Activated CD4-positive, alpha-beta T cell treated with anti-CD3 and anti-CD28 coated beads, Interleukin-2, amount 10 ng/mL, durations not matched to agents 24 days and 14 days (primary cell): ENCODE results near the gene NT5C1B. TPM values are rescaled to one million over a fixed set of nuclear protein-coding genes. Genes with fewer than 3 reads are reported as not detected.

Experiments
- DNase-seq: peaks from one replicate; pipeline ENCODE4 v3.0.0; 2022
- H3K27ac Mint-ChIP-seq: one replicate; pipeline ENCODE4 v1.8.0; 2022; ENCODE audit warnings: mild to moderate bottlenecking, mixed read lengths
- H3K27me3 Mint-ChIP-seq: one replicate; pipeline ENCODE4 v1.8.0; 2022; ENCODE audit warnings: mixed read lengths
- H3K36me3 Mint-ChIP-seq: one replicate; pipeline ENCODE4 v1.8.0; 2022; ENCODE audit warnings: low read depth, mild to moderate bottlenecking, mixed read lengths
- H3K4me1 Mint-ChIP-seq: one replicate; pipeline ENCODE4 v1.8.0; 2021; ENCODE audit warnings: mixed read lengths
- H3K4me3 Mint-ChIP-seq: one replicate; pipeline ENCODE4 v1.8.0; 2022; ENCODE audit warnings: mild to moderate bottlenecking, moderate library complexity, mixed read lengths
- H3K9me3 Mint-ChIP-seq: one replicate; pipeline ENCODE4 v1.8.0; 2021; ENCODE audit warnings: mixed read lengths
- intact Hi-C: fragments of 100-400 bp; cut with micrococcal nuclease; formaldehyde crosslinking; loops from one replicate; pipeline ENCODE4 v1.15.1; 2023
- total RNA-seq: library from RNA; stranded (reverse); gene quantifications from 2 replicates; pipeline ENCODE4 v1.2.3, GENCODE V29; 2022

Gene NT5C1B
- total RNA-seq, 1 donor from 2014 or later: not detected

DNA sequence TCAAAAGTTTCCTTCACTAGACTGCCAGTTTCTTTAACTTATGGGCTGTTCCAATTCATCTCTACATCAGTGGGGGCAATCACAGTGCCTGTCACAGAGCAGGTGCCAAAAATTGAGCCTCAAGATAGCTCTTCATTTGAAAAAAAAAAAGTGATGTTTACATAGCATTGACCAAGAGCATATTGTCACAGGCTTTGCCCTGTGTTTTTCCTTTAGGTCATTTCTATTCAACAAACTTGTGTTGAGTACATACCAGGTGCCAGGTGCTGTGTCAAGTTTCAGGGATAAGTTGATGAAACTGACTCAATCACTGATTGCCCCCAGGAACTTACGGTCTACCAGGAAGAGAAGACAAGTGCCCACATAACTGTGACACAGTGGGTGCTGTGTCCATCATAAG lies 22.2 kb upstream of the NT5C1B start:
- Mint-ChIP-seq H3K36me3 (no peaks in the 10 kb centered on the region), H3K4me3 (no peak overlapping the region), H3K27ac (no peak overlapping the region), H3K27me3 (no peaks in the 10 kb centered on the region), H3K4me1 (no peaks in the 10 kb centered on the region), H3K9me3 (peaks cover 5% of the 10 kb centered on the region)
- no peak for DNase-seq
- intact Hi-C loops: no loop called here

DNA sequence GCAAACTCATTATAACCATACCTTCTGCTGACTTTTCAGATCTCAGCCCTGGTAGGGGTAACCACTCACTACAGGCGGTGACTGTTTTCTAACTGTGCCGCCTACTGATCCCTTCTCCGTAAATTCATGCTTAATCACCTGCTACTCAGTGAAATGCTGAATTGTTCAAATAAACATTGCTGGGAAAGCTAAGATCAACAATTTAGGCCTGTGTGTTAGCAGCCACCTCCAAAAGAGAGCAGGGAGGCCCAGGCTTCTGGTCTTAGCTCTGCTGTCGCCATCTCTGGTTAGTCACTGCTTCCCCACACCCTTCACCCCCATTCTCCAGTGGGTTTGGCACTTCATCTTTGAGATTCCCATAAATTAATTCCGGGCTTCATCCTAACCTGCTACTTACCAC lies 21.8 kb upstream of the NT5C1B start:
- Mint-ChIP-seq H3K9me3 (peaks cover 5% of the 10 kb centered on the region), H3K27me3 (no peaks in the 10 kb centered on the region), H3K4me3 (no peak overlapping the region), H3K36me3 (no peaks in the 10 kb centered on the region), H3K4me1 (no peaks in the 10 kb centered on the region), H3K27ac (no peak overlapping the region)
- intact Hi-C loops: no loop called here
- DNase-seq: no peak

DNA sequence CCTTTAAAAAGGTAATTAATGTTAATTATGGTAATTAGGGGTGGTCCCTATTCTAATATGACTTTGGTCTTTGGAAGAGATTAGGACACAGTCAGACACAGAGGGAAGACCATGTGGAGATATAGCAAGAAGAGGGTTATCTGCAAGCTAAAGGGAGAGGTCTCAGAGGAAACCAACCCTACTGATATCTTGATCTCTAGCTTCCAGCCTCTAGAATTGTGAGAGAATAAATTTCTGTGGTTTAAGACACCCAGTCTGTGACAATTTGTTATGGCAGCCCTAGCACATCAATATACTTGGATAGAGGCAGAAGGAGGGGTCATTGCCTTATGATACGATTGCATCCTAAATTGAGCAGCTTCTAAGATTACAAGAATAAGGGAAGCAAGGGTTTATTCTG lies 21.3 kb upstream of the NT5C1B start:
- no peak for DNase-seq
- H3K27me3 Mint-ChIP-seq: no peaks in the 10 kb centered on the region
- intact Hi-C loops: no loop called here
- peaks cover 1% of the 10 kb centered on the region for H3K4me1 Mint-ChIP-seq
- H3K4me3 Mint-ChIP-seq: no peak overlapping the region
- no peak overlapping the region for H3K27ac Mint-ChIP-seq
- H3K36me3 Mint-ChIP-seq: no peaks in the 10 kb centered on the region
- H3K9me3 Mint-ChIP-seq: peaks cover 3% of the 10 kb centered on the region

DNA sequence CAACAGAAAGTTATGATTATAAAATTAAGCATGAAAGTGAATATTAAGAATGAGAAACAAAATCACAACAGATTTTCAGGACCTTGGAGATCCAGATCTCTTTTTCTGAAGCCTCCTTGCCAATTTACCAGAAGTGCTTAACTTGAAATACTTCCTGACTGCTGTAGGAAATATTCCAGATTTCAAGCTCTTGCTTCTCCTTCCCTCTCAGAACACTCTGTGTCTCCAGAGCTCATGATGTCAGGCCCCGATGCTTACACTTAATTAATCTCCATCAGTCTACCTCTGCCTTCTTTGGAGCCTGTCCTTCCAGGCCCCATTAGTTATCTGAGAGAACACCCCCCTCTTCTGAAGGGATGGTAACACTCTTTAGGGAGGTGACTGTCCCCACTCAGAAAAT lies 20.7 kb upstream of the NT5C1B start:
- DNase-seq: no peak
- peaks cover 4% of the 10 kb centered on the region for H3K4me1 Mint-ChIP-seq
- no peaks in the 10 kb centered on the region for H3K36me3 Mint-ChIP-seq
- H3K9me3 Mint-ChIP-seq: no peaks in the 10 kb centered on the region
- H3K27me3 Mint-ChIP-seq: no peaks in the 10 kb centered on the region
- H3K27ac Mint-ChIP-seq: no peak overlapping the region
- intact Hi-C loops: no loop called here
- H3K4me3 Mint-ChIP-seq: no peak overlapping the region

DNA sequence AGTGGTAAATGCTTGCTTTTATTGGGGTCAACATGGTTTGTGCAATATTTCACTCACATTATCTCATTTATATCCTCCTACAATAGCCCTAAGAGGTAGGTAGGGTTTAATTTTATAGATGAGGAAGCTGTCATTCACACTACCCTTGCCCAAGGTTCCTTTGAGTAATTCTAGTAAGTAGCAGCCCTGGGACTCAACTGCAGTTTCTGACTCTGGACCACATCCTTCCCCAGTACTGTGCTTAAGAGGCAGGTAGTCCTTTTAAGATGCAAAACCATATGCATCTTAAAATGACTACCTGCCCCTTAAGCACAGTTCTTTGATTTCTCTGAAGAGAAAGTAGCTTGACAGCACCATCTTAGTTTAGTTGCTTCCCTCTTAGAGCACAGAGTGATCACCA lies 15.7 kb upstream of the NT5C1B start:
- H3K4me1 Mint-ChIP-seq: peaks cover 4% of the 10 kb centered on the region
- intact Hi-C loops: no loop called here
- peak; percentile 72 for DNase-seq
- H3K27ac Mint-ChIP-seq: peak overlapping the region; percentile 52
- H3K4me3 Mint-ChIP-seq: peak overlapping the region; percentile 16
- H3K27me3 Mint-ChIP-seq: no peaks in the 10 kb centered on the region
- H3K36me3 Mint-ChIP-seq: no peaks in the 10 kb centered on the region
- no peaks in the 10 kb centered on the region for H3K9me3 Mint-ChIP-seq

DNA sequence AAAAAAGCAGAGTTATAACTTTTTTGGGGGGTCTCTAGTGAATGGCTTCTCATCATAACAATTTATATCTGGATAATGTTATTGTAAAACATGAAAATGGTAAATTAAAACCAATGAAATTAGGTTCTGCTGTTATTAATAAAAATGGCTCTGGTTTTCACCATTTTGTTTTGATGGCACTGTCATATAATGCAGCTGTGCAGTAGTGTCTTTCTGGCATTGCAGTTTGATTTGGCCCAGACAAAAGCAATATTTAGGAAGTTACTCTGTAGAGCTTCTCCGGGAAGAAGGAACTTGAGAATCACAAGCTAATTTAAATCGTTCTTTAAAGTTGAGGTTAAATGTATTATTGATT lies 15.1 kb upstream of the NT5C1B start:
- no peak for DNase-seq
- Mint-ChIP-seq H3K27ac (no peak overlapping the region), H3K4me3 (no peak overlapping the region), H3K36me3 (no peaks in the 10 kb centered on the region), H3K4me1 (peaks cover 4% of the 10 kb centered on the region), H3K9me3 (no peaks in the 10 kb centered on the region), H3K27me3 (no peaks in the 10 kb centered on the region)
- intact Hi-C loops: no loop called here

DNA sequence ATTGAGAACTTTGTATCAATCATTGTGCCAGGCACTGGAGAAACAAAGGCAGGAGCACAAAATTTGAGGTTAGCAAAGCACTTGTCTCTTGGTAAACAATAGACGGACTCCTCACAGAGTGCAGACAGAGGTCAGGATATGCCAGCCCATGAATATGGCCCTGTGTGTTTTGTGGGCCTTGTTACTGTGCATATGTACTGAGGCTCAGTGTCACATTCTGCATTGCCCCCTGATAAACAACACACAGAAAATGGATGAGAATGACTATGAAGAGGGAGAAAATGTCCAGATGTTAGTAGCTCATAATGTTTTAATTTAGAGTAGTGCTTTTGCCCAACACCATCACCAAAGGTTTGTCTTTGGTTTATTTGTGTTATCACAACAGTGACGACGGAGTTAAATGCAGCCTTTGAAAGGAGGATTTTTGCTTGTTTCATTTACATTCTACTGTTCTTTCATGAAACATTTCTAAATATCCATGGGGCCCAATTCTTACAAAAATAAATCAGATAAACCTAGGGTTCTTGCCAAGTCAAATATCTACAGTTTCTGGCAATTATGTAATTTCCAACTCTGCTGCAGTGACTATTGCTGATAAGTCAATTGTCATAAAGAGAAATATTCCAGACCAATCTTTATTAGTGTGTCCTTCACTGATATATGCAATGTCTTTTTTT lies 14.6 kb upstream of the NT5C1B start:
- H3K36me3 Mint-ChIP-seq: no peaks in the 10 kb centered on the region
- DNase-seq: no peak
- intact Hi-C loops: no loop called here
- no peak overlapping the region for H3K27ac Mint-ChIP-seq
- peaks cover 4% of the 10 kb centered on the region for H3K4me1 Mint-ChIP-seq
- H3K27me3 Mint-ChIP-seq: no peaks in the 10 kb centered on the region
- no peaks in the 10 kb centered on the region for H3K9me3 Mint-ChIP-seq
- H3K4me3 Mint-ChIP-seq: no peak overlapping the region

DNA sequence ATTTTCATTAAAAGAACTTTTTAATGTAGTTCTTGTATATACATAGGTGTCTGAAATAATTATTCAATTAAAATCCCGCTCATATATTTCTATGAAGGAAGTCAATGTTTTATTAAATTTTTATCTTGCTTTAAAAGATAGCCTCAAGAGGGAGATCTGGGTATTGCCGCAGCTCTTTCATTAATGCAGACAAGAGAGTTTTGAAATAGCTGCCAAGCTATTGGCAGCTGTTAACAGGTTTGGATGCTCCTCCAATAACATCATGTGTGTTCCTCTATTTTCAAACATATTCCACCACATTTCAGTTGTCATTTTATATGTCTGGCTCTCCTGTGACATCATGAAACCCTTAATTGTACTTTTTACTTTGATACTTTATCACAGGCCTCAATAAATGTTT lies 12.9 kb upstream of the NT5C1B start:
- Mint-ChIP-seq H3K9me3 (no peaks in the 10 kb centered on the region), H3K36me3 (no peaks in the 10 kb centered on the region), H3K27ac (no peak overlapping the region), H3K4me1 (peaks cover 4% of the 10 kb centered on the region), H3K4me3 (no peak overlapping the region), H3K27me3 (no peaks in the 10 kb centered on the region)
- DNase-seq: no peak
- intact Hi-C loops: no loop called here

DNA sequence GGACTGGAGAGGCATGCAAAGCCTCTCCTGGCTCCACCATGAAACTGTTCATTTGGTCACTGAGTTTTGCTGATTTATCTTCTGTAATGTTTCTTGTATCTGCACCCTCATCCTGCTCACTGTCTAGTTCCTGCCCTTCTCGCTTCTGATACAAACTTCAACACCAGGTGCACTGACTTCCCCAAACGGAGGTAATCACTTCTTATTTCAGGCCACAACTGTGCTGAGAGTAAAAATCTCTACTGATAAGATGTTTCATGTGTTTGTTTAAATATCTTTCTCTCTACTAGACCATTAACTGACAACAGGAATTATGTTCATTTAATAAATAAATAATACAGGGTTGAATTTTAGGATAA lies 10.9 kb upstream of the NT5C1B start:
- Mint-ChIP-seq H3K27ac (no peak overlapping the region), H3K4me3 (no peak overlapping the region), H3K9me3 (peaks cover under 1% of the 10 kb centered on the region), H3K27me3 (no peaks in the 10 kb centered on the region), H3K36me3 (no peaks in the 10 kb centered on the region), H3K4me1 (peaks cover under 1% of the 10 kb centered on the region)
- DNase-seq: no peak
- intact Hi-C loops: no loop called here

DNA sequence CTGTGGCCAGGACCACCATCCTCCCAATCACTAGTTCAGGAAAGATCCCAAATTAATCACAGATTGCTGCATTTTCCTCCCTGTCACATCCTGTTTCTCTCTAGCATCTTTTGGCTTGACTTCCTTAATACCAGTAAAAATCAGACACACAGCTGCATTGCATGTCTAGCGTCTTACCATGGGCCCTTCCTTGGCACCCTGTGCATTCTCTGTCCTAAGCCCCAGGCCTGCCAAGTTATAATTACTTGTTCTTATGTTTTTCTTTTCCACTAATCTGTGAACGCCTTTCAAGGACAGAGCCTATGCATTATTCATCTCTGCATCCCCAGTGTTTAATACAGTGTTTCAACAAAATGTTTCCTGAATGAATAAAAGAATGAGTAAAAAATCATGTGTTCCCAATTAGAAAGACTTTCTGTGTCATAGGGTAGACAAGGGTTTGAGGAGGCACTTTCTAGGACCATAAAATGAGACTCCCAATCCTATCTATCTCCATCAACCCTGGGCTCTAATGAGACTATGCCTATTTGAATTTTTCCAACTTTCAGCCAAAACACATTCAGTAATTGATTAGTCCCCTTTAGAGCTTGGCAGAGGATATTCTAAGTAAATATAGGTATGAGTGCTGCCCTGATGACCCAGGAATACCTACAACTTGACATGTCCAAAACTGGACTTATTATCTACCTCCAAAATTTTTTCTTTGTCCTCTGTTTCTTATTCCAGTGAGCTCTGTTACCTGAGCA lies 10.3 kb upstream of the NT5C1B start:
- Mint-ChIP-seq H3K27ac (no peak overlapping the region), H3K27me3 (no peaks in the 10 kb centered on the region), H3K4me3 (no peak overlapping the region), H3K9me3 (peaks cover 5% of the 10 kb centered on the region), H3K4me1 (no peaks in the 10 kb centered on the region), H3K36me3 (no peaks in the 10 kb centered on the region)
- intact Hi-C loops: no loop called here
- DNase-seq: no peak

DNA sequence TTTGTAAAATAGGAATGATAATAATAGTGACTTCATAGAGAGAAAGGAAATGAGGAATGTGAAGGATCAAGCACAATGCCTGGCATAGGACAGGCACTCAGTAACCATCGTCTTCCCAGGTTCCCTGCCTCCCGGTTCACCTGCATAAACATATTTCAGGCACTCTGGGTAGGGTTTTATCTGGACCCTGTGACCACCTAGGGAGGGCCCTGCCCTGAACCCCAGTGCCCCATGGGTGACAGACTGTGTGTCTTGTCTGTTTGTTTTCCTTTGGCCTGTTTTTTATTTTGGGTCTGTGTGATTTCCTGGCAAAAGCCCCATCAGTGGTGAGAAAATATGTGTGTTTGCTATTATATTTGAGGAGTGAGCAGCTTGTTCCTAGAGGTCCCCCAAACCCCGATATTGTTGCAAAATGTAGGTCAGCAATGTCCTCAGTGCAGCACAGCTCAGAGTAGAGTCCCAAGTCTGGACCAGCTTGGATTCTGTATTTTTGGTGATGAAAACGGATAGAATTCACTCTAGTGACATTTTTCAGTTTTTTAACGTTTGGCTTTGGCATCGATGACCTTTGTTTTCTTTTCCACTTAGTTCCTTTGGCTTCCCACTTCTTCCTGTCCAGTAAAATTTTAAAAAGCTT lies 9.6 kb upstream of the NT5C1B start:
- Mint-ChIP-seq H3K36me3 (peaks cover under 1% of the 10 kb centered on the region), H3K4me1 (no peaks in the 10 kb centered on the region), H3K27ac (no peak overlapping the region), H3K9me3 (peaks cover 5% of the 10 kb centered on the region), H3K4me3 (no peak overlapping the region), H3K27me3 (no peaks in the 10 kb centered on the region)
- DNase-seq: no peak
- intact Hi-C loops: no loop called here

DNA sequence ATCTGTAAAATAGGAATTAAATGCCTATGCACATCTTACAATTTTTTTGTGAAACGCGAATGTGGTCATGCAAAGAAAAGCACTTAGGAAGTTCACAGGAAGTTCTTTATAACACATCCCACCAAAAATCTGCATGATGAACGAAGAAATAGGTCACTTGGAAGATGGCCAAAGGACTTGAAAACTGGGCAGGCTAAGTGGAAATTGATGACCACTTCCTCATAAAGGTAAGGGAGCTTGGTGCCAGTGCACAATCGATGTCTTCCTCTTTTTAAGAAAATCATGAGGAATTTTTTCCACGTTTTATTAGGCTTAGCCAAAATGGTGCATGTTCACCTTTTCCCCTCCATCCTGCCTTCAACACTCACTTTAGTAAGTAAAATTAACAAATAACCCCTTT lies 8.2 kb upstream of the NT5C1B start:
- Mint-ChIP-seq H3K9me3 (peaks cover 5% of the 10 kb centered on the region), H3K27me3 (no peaks in the 10 kb centered on the region), H3K27ac (no peak overlapping the region), H3K4me3 (no peak overlapping the region), H3K4me1 (no peaks in the 10 kb centered on the region), H3K36me3 (peaks cover 3% of the 10 kb centered on the region)
- no peak for DNase-seq
- intact Hi-C loops: no loop called here

DNA sequence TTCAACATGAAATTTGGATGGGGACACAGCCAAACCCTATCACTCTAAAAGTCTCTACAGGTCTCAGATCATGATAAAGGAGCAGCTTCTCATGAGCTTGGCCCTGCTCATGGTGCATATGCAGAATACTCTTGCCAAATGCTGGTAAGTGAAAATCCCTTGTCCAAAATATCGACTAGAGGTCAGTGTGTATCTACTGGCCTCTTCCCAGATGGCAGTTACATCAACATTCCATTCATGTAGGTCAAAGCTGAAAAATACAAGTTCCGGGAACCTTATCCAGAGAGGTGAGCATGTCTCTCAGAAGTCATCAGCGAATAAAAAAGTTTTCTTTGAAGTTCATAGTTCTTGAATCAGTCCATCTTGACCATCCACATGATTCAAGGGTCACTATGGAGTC lies 7.6 kb upstream of the NT5C1B start:
- no peak overlapping the region for H3K4me3 Mint-ChIP-seq
- H3K9me3 Mint-ChIP-seq: peaks cover 5% of the 10 kb centered on the region
- peaks cover 3% of the 10 kb centered on the region for H3K36me3 Mint-ChIP-seq
- no peak for DNase-seq
- H3K27ac Mint-ChIP-seq: no peak overlapping the region
- no peaks in the 10 kb centered on the region for H3K4me1 Mint-ChIP-seq
- H3K27me3 Mint-ChIP-seq: no peaks in the 10 kb centered on the region
- intact Hi-C loops: no loop called here

DNA sequence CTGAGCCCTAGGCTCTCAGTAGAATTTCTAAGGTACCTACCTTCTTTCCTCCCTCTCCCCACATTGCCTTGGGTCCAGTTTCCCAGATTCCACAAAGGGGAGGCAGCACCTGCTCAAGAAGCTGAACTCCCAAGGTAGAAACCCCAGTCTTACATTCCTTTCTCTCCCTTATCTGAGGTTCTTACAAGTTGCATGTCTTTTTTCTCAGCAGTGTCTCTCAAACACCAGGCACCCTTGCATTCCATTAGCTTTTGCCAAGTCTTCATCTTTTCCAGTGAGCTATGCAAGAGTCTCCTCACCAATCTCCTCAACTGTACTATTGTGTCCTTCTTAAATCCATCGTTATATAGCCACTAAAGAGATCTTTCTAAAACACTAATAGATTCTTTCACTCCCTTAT lies 4.1 kb upstream of the NT5C1B start:
- Mint-ChIP-seq H3K4me3 (no peak overlapping the region), H3K9me3 (peaks cover 9% of the 10 kb centered on the region), H3K27me3 (no peaks in the 10 kb centered on the region), H3K4me1 (no peaks in the 10 kb centered on the region), H3K36me3 (peaks cover 3% of the 10 kb centered on the region), H3K27ac (no peak overlapping the region)
- no peak for DNase-seq
- intact Hi-C loops: no loop called here
